ENCODE data around the gene ELK1.

ELK1 gene

DNA sequence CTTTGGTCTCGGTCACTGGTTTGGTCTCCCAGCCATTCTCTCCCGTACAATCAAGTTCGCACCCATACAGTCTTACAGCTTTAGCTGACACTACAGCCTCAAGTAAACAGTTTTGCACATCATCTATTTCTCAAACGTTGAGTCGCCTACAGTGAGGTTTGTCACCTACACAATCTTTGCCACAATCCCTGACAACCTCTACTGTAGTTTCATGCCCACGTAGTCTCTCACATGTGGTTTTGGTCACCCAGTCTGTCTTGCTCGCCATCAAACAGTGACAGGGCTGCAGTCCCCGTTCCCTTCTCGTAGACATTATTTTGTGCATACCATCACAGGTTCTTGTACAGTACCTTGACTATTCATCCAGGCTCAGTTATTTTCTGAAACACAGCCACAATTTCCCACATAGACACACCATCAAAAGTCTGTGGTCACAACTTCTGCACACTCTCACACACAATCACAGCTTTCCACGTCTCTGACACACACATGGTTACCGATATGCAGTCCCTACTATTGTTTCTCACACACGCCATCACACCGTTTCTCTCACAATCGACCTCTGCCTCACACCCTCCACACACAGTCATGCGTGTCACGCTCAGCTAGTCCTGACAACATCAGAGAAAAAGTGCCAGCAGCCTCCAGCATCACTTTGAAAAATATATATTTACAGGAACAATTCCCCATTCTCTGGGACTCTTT is 15.3 kb downstream of the ELK1 start:
- Histone ChIP-seq H3K36me3 (ENCODE audit: low read depth) (peaks cover 5% of the 10 kb centered on the region), H3K27me3 (ENCODE audit: insufficient read depth, poor library complexity, severe bottlenecking) (no peaks in the 10 kb centered on the region), H3K4me1 (ENCODE audit: insufficient read depth, poor library complexity, severe bottlenecking) (no peaks in the 10 kb centered on the region), H3K4me3 (ENCODE audit: severe bottlenecking) (no peak overlapping the region), H3K27ac (ENCODE audit: poor library complexity, severe bottlenecking) (no peak overlapping the region), H3K9me3 (ENCODE audit: severe bottlenecking) (no peaks in the 10 kb centered on the region)
- TF ChIP-seq, protein P1, sequence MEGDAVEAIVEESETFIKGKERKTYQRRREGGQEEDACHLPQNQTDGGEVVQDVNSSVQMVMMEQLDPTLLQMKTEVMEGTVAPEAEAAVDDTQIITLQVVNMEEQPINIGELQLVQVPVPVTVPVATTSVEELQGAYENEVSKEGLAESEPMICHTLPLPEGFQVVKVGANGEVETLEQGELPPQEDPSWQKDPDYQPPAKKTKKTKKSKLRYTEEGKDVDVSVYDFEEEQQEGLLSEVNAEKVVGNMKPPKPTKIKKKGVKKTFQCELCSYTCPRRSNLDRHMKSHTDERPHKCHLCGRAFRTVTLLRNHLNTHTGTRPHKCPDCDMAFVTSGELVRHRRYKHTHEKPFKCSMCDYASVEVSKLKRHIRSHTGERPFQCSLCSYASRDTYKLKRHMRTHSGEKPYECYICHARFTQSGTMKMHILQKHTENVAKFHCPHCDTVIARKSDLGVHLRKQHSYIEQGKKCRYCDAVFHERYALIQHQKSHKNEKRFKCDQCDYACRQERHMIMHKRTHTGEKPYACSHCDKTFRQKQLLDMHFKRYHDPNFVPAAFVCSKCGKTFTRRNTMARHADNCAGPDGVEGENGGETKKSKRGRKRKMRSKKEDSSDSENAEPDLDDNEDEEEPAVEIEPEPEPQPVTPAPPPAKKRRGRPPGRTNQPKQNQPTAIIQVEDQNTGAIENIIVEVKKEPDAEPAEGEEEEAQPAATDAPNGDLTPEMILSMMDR (IDR thresholded peaks at IDR 0.05; ENCODE audit: poor library complexity, severe bottlenecking): no peak
- DNase-seq (ENCODE audit: low spot score): no peak
- no peak for ATAC-seq (ENCODE audit: low read depth)

DNA sequence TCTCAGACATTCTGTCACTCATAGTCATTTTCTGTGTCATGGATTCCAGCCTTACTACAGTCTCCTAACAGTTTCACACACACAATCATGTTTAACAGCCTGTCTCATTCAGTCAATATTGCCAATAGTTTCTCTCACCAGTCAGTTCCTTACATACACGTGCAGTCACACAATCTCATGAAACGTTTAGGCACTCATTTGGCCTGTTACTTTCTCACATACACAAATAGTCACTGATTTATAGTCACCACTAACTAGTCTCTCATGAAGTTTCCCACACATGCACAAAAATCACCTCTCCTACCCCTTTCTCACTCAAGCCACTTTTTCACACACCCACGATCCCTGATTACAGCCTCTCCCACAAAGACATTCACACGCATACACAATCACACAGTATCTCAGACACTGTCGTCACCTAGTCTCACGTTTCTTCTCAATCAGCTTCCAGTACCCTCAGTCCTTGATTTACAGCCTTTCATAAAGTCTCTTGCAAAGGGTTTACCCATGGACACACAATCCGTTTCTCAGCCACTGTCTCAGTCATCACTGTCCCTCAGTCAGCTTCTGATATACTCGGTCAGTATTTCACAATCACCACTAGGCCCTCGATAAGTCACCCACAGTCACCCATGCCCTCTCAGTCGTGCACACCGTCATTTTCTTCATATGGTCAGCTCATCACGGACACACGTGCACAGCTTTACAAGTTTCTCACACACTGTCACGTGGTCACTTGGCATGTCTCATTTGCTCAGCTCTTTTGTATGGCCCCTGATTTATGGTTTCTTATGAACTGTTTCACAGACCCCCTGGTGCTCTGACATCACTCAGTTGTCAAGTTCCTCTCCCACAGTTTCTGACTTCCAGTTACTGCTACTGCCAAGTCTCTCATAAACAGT is 16.4 kb downstream of the ELK1 start:
- H3K27ac ChIP-seq (ENCODE audit: poor library complexity, severe bottlenecking): no peak overlapping the region
- H3K4me1 ChIP-seq (ENCODE audit: insufficient read depth, poor library complexity, severe bottlenecking): no peaks in the 10 kb centered on the region
- H3K9me3 ChIP-seq (ENCODE audit: severe bottlenecking): no peaks in the 10 kb centered on the region
- H3K27me3 ChIP-seq (ENCODE audit: insufficient read depth, poor library complexity, severe bottlenecking): no peaks in the 10 kb centered on the region
- H3K4me3 ChIP-seq (ENCODE audit: severe bottlenecking): no peak overlapping the region
- TF ChIP-seq, protein P1 (IDR thresholded peaks at IDR 0.05; ENCODE audit: poor library complexity, severe bottlenecking): no peak
- ATAC-seq (ENCODE audit: low read depth): no peak
- H3K36me3 ChIP-seq (ENCODE audit: low read depth): no peaks in the 10 kb centered on the region; the same call in 1 of the 2 replicates
- DNase-seq (ENCODE audit: low spot score): no peak

DNA sequence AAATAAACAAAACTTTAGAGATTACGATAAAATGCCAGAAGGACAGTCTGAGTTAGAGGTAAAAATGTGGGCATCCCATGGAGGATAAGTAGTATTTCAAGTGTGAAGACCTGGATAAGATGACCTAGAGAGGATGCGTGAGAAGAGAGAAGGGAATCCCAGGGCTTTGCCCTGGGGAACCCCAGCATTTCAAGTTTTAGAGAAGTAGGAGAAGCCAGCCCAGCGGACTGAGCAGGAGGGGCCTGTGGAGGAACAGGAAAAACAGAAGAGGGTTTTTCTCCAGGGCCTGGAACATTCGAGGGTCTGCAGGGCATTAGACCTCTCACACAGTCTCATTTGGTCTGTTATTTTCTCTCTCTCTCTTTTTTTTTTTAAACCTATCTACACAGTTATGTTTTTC is 17.7 kb downstream of the ELK1 start:
- no peak for ATAC-seq (ENCODE audit: low read depth)
- no peaks in the 10 kb centered on the region for H3K9me3 ChIP-seq (ENCODE audit: severe bottlenecking)
- TF ChIP-seq, protein P1 (IDR thresholded peaks at IDR 0.05; ENCODE audit: poor library complexity, severe bottlenecking): no peak
- DNase-seq (ENCODE audit: low spot score): no peak
- no peaks in the 10 kb centered on the region for H3K4me1 ChIP-seq (ENCODE audit: insufficient read depth, poor library complexity, severe bottlenecking)
- no peak overlapping the region for H3K27ac ChIP-seq (ENCODE audit: poor library complexity, severe bottlenecking)
- H3K4me3 ChIP-seq (ENCODE audit: severe bottlenecking): no peak overlapping the region
- no peaks in the 10 kb centered on the region for H3K27me3 ChIP-seq (ENCODE audit: insufficient read depth, poor library complexity, severe bottlenecking)
- H3K36me3 ChIP-seq (ENCODE audit: low read depth): no peaks in the 10 kb centered on the region; the same call in 1 of the 2 replicates

DNA sequence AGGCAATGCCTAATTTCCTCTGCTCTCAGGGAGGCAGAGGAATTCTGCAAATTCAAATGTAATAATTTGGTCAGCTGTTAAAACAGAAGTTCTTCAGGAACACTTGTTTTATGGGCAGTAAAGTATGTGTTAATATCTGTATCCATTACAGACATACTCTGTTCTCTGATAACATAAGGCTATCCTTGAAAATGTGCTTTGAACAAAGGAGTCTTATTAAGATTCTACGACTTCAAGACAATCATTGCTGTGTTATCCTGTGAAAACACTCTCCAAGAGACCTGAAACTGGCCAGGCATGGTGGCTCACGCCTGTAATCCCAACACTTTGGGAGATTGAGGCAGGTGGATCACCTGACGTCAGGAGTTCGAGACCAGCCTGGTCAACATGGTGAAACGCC is 18.7 kb downstream of the ELK1 start:
- Histone ChIP-seq H3K27me3 (ENCODE audit: insufficient read depth, poor library complexity, severe bottlenecking) (no peaks in the 10 kb centered on the region), H3K4me3 (ENCODE audit: severe bottlenecking) (no peak overlapping the region), H3K27ac (ENCODE audit: poor library complexity, severe bottlenecking) (no peak overlapping the region), H3K9me3 (ENCODE audit: severe bottlenecking) (no peaks in the 10 kb centered on the region), H3K4me1 (ENCODE audit: insufficient read depth, poor library complexity, severe bottlenecking) (no peaks in the 10 kb centered on the region), H3K36me3 (ENCODE audit: low read depth) (no peaks in the 10 kb centered on the region; the same call in 1 of the 2 replicates)
- TF ChIP-seq, protein P1 (IDR thresholded peaks at IDR 0.05; ENCODE audit: poor library complexity, severe bottlenecking): no peak
- DNase-seq (ENCODE audit: low spot score) (no peak), ATAC-seq (ENCODE audit: low read depth) (no peak)

All from RWPE2 (cell line).